Caco-2 (cell line): Measurements from ENCODE around the gene LBHD1. TPM values are rescaled to one million over a fixed set of nuclear protein-coding genes. Genes with fewer than 3 reads are reported as not detected.
"Not testable (repeated sequence)": the region's sequence is repeated elsewhere in the genome, so short reads cannot be mapped to it uniquely, and the experiment has no call there.

Experiments used
- BruUV-seq: library from RNA; stranded (reverse); fragments of 400-500 nt; replicated peaks from 2 replicates; lab custom pipeline; 2021; lab: Mats Ljungman, UMichigan
- CTCF ChIA-PET: fragments of 300-600 bp; sonication (Branson Sonifier 250); formaldehyde crosslinking; loops from one replicate; lab custom pipeline; 2022; ENCODE audit warnings: antibody characterized with exemption; lab: Charles Lee
- POLR2A ChIA-PET: fragments of 300-600 bp; sonication (Branson Sonifier 250); formaldehyde crosslinking; loops from one replicate; lab custom pipeline; 2022; ENCODE audit warnings: antibody characterized with exemption; lab: Charles Lee
- DNase-seq, 2 experiments: peaks; one replicate each; pipeline versions ENCODE4 v3.0.0 to v3.0.0-alpha.2; 2020 to 2022
- H3K27me3 ChIP-seq: replicated peaks from 2 replicates; pipeline ENCODE4 v1.6.0; 2011; ENCODE audit warnings: low read length; ENCODE audit not compliant: control insufficient read depth, insufficient read depth
- H3K36me3 ChIP-seq: 2 replicates; pipeline ENCODE4 v1.5.1; 2011; ENCODE audit warnings: low read length; ENCODE audit not compliant: control insufficient read depth, insufficient read depth
- H3K4me1 ChIP-seq: fragments of 250-450 bp; sonication (Bioruptor Pico); 2 replicates; pipeline ENCODE4 v1.5.1; 2020; ENCODE audit warnings: mild to moderate bottlenecking
- H3K4me3 ChIP-seq: 2 replicates; pipeline ENCODE4 v1.5.1; 2011; ENCODE audit warnings: low read depth, mild to moderate bottlenecking, control low read depth, low read length
- H3K9me3 ChIP-seq: fragments of 250-450 bp; sonication (Bioruptor Pico); 2 replicates; pipeline ENCODE4 v1.5.1; 2020; ENCODE audit warnings: mild to moderate bottlenecking, moderate library complexity
- H3K27ac Mint-ChIP-seq: one replicate; pipeline ENCODE4 v1.8.0; 2022; ENCODE audit warnings: mixed read lengths; ENCODE audit not compliant: unreplicated experiment
- H3K27me3 Mint-ChIP-seq: one replicate; pipeline ENCODE4 v1.8.0; 2022; ENCODE audit warnings: mixed read lengths; ENCODE audit not compliant: insufficient read depth, unreplicated experiment
- H3K36me3 Mint-ChIP-seq: one replicate; pipeline ENCODE4 v1.8.0; 2022; ENCODE audit warnings: mild to moderate bottlenecking, mixed read lengths; ENCODE audit not compliant: insufficient read depth, unreplicated experiment
- H3K4me1 Mint-ChIP-seq: one replicate; pipeline ENCODE4 v1.8.0; 2022; ENCODE audit warnings: low read depth, mixed read lengths; ENCODE audit not compliant: unreplicated experiment
- H3K4me3 Mint-ChIP-seq: one replicate; pipeline ENCODE4 v1.8.0; 2022; ENCODE audit warnings: mild to moderate bottlenecking, moderate library complexity, mixed read lengths; ENCODE audit not compliant: unreplicated experiment
- H3K9me3 Mint-ChIP-seq: one replicate; pipeline ENCODE4 v1.8.0; 2022; ENCODE audit warnings: mixed read lengths; ENCODE audit not compliant: unreplicated experiment
- CTCF ChIP-seq, 2 experiments: fragments of 200-600 bp in 1 of 2; IDR thresholded peaks; 1 replicate in 1 of 2; 2 replicates in 1 of 2; pipeline versions ENCODE4 v1.5.1 to v1.8.0; 2011 to 2022; ENCODE audit warnings: antibody characterized with exemption in 1 of 2, control low read depth in 1 of 2, inconsistent platforms in 1 of 2, low read depth in 1 of 2, low read length in 1 of 2, mild to moderate bottlenecking in 1 of 2, moderate library complexity in 1 of 2; ENCODE audit not compliant: insufficient read depth in 1 of 2, severe bottlenecking in 1 of 2, unreplicated experiment in 1 of 2
- intact Hi-C: fragments of 100-400 bp; cut with micrococcal nuclease; formaldehyde crosslinking; loops from one replicate; pipeline ENCODE4 v1.10.0; 2022; ENCODE audit not compliant: unreplicated experiment
- total RNA-seq: library from RNA; stranded (reverse); gene quantifications from 2 replicates; pipeline ENCODE4 v1.2.3, GENCODE V29; 2022

The LBHD1 gene
- total RNA-seq, 1 experiment from 2014 or later, result 11.9 TPM

GRCh38 chr11:62652161-62653006 lies 19.7 kb downstream of the LBHD1 start:
- intact Hi-C loops, result loop anchor here (1.0 kb wide), 1 partner anchor 12 kb away; no protein-coding TSS in a partner anchor
- H3K36me3 ChIP-seq, result peaks cover 2% of the 10 kb centered on the region; the same call in 1 of the 2 replicates
- no peaks in the 10 kb centered on the region for H3K9me3 Mint-ChIP-seq
- TF ChIP-seq CTCF (IDR thresholded peaks at IDR 0.05; ENCODE audit: insufficient read depth in 1 of 2, low read depth in 1 of 2, low read length in 1 of 2, severe bottlenecking in 1 of 2, unreplicated experiment in 1 of 2), result no peak
- DNase-seq, result no peak
- H3K4me3 ChIP-seq, result peak overlapping the region; percentile 80
- peak overlapping the region; percentile 75 for H3K4me3 Mint-ChIP-seq
- ChIA-PET CTCF (interaction anchor here (0.9 to 1.0 kb wide), 2 partner anchors 13 to 31 kb away, joined by 4 to 6 read pairs; partner anchors contain the start of genes B3GAT3, C11orf98 and CSKMT), POLR2A (interaction anchor here (0.7 to 1.4 kb wide), 11 partner anchors 11 to 172 kb away, joined by 3 to 56 read pairs (median 5); partner anchors contain the start of genes B3GAT3, C11orf98, CSKMT and HNRNPUL2)
- H3K4me1 Mint-ChIP-seq, result peaks cover 7% of the 10 kb centered on the region
- H3K36me3 Mint-ChIP-seq, result peaks cover 41% of the 10 kb centered on the region
- H3K27ac Mint-ChIP-seq, result peak overlapping the region; percentile 95
- TSS peak; percentile 70 for BruUV-seq
- no peaks in the 10 kb centered on the region for H3K9me3 ChIP-seq
- peaks cover 10% of the 10 kb centered on the region; the same call in 1 of the 2 replicates for H3K4me1 ChIP-seq
- no peaks in the 10 kb centered on the region for H3K27me3 ChIP-seq
- no peaks in the 10 kb centered on the region for H3K27me3 Mint-ChIP-seq

- BruUV-seq, H3K4me1 Mint-ChIP-seq, H3K4me3 ChIP-seq, DNase-seq, H3K27ac Mint-ChIP-seq, intact Hi-C loops, H3K4me3 Mint-ChIP-seq, H3K27me3 ChIP-seq, H3K27me3 Mint-ChIP-seq, H3K9me3 Mint-ChIP-seq, H3K36me3 ChIP-seq, H3K9me3 ChIP-seq: not testable (repeated sequence)
- H3K4me1 ChIP-seq, result peaks cover 16% of the 10 kb centered on the region
- peaks cover 50% of the 10 kb centered on the region for H3K36me3 Mint-ChIP-seq
- POLR2A ChIA-PET, result interaction anchor here (1.0 kb wide), 1 partner anchor 14 kb away, joined by 3 read pairs; no protein-coding TSS in a partner anchor
- CTCF ChIA-PET, result interaction anchor here (1.0 kb wide), 1 partner anchor 14 kb away, joined by 4 read pairs; the partner anchor contains the start of gene C11orf98
These were observed 21.8 kb downstream of the LBHD1 start for GRCh38 chr11:62650283-62650682.

- DNase-seq, result no peak
- Mint-ChIP-seq H3K4me1 (peaks cover 7% of the 10 kb centered on the region), H3K9me3 (no peaks in the 10 kb centered on the region), H3K27me3 (no peaks in the 10 kb centered on the region), H3K36me3 (peaks cover 57% of the 10 kb centered on the region), H3K27ac (no peak overlapping the region), H3K4me3 (no peak overlapping the region)
- no peaks in the 10 kb centered on the region for H3K27me3 ChIP-seq
- H3K4me1 ChIP-seq, result peaks cover 23% of the 10 kb centered on the region
- intact Hi-C loops, result loop anchor here (5.0 kb wide), 1 partner anchor 37 kb away; the partner anchor contains the start of genes EML3 and ROM1
- no TSS peak for BruUV-seq
- H3K36me3 ChIP-seq, result peaks cover 2% of the 10 kb centered on the region; the same call in 1 of the 2 replicates
- ChIA-PET CTCF (no interaction called here), POLR2A (interaction anchor here (4.5 kb wide), 1 partner anchor 16 kb away, joined by 43 read pairs; the partner anchor contains the start of genes C11orf98 and CSKMT)
- no peaks in the 10 kb centered on the region for H3K9me3 ChIP-seq
- no peak overlapping the region for H3K4me3 ChIP-seq
- no peak for TF ChIP-seq CTCF (IDR thresholded peaks at IDR 0.05; ENCODE audit: insufficient read depth in 1 of 2, low read depth in 1 of 2, low read length in 1 of 2, severe bottlenecking in 1 of 2, unreplicated experiment in 1 of 2)
These were observed 22.6 kb downstream of the LBHD1 start for GRCh38 chr11:62649486-62649885.
